Lower lobe of right lung (tissue), 2 donors: ENCODE results near the gene NETO1. TPM values are rescaled to one million over a fixed set of nuclear protein-coding genes. Genes with fewer than 3 reads are reported as not detected.

Source experiments
- ATAC-seq, 2 donors: fragments of 200-7000 bp; cut with Tn5 transposase; one replicate each; pipeline ENCODE4 v1.9.1; 2020 to 2022; ENCODE audit warnings: mild to moderate bottlenecking in 2 of 2, moderate library complexity in 2 of 2
- DNase-seq: peaks from one replicate; pipeline ENCODE4 v3.0.0-alpha.2; 2020
- H3K27ac ChIP-seq: fragments of 200-600 bp; one replicate; pipeline ENCODE4 v1.8.0; 2022
- H3K27me3 ChIP-seq: fragments of 200-600 bp; one replicate; pipeline ENCODE4 v1.8.0; 2022; ENCODE audit warnings: low read depth
- H3K36me3 ChIP-seq: fragments of 200-600 bp; one replicate; pipeline ENCODE4 v1.8.0; 2022; ENCODE audit warnings: mild to moderate bottlenecking
- H3K4me1 ChIP-seq: fragments of 200-600 bp; one replicate; pipeline ENCODE4 v1.8.0; 2022
- H3K4me3 ChIP-seq: fragments of 200-600 bp; one replicate; pipeline ENCODE4 v1.8.0; 2022; ENCODE audit warnings: mild to moderate bottlenecking
- H3K9me3 ChIP-seq: fragments of 200-600 bp; one replicate; pipeline ENCODE4 v1.8.0; 2022
- CTCF ChIP-seq: fragments of 200-600 bp; IDR thresholded peaks from one replicate; pipeline ENCODE4 v1.8.0; 2022; ENCODE audit warnings: antibody characterized with exemption, mild to moderate bottlenecking
- intact Hi-C: fragments of 100-400 bp; cut with DNase I; formaldehyde crosslinking; loops from one replicate; pipeline ENCODE4 v1.11.0; 2022
- microRNA-seq: library from miRNA; unstranded; fragments of <30 nt; microRNA quantifications from one replicate; pipeline ENCODE4 v1.2.0, GENCODE V29; 2020; ENCODE audit warnings: borderline number of aligned reads
- total RNA-seq: library from RNA; stranded (reverse); fragmentation: NEBNext Ultra II Directional; extraction: Animal tissue kit (Norgen Biotek cat#: 25700); gene quantifications from one replicate; pipeline ENCODE4 v1.2.1, GENCODE V29; 2021
- donor health status: DM: no; HTN: yes; CAD: no; lungs with severe emphysema.

Gene NETO1
- total RNA-seq, 1 donor from 2014 or later = not detected

- no peak for DNase-seq
- no peaks in the 10 kb centered on the region for H3K9me3 ChIP-seq
- no peaks in the 10 kb centered on the region for H3K4me1 ChIP-seq
- no peaks in the 10 kb centered on the region for H3K27me3 ChIP-seq
- H3K4me3 ChIP-seq = no peak overlapping the region
- no peak overlapping the region for H3K27ac ChIP-seq
- intact Hi-C loops = no loop called here
- no peak for ATAC-seq
- H3K36me3 ChIP-seq = no peaks in the 10 kb centered on the region
- TF ChIP-seq CTCF = peak; percentile 14
These were observed 166.7 kb downstream of the NETO1 start for GRCh38 chr18:72700961-72701710.

GRCh38 chr18:72697706-72698105 lies 170.1 kb downstream of the NETO1 start:
- intact Hi-C loops = no loop called here

GRCh38 chr18:72692595-72692994 lies 175.2 kb downstream of the NETO1 start:
- intact Hi-C loops = no loop called here
- ATAC-seq (peak in 1 of 2 donors; percentile 39), DNase-seq (no peak)
- H3K4me3 ChIP-seq = peak overlapping the region; percentile 7
- no peaks in the 10 kb centered on the region for H3K9me3 ChIP-seq
- H3K27ac ChIP-seq = no peak overlapping the region
- H3K36me3 ChIP-seq = no peaks in the 10 kb centered on the region
- TF ChIP-seq CTCF = no peak
- peaks cover 6% of the 10 kb centered on the region for H3K4me1 ChIP-seq
- no peaks in the 10 kb centered on the region for H3K27me3 ChIP-seq

More at GRCh38 chr18:72697706-72698105, 170.1 kb downstream of the NETO1 start:
- no peak for TF ChIP-seq CTCF
- no peak for DNase-seq
- ATAC-seq = no peak
- Histone ChIP-seq H3K36me3 (no peaks in the 10 kb centered on the region), H3K9me3 (no peaks in the 10 kb centered on the region), H3K27ac (no peak overlapping the region), H3K4me1 (peaks cover 2% of the 10 kb centered on the region), H3K27me3 (no peaks in the 10 kb centered on the region), H3K4me3 (no peak overlapping the region)

Small RNA genes within 50 kb of the gene (microRNA-seq; reads per million reads assigned to microRNA genes)
- gene MIR548AV = not detected
